ENCODE data around the gene TYRP1. TPM values are rescaled to one million over a fixed set of nuclear protein-coding genes. Genes with fewer than 3 reads are reported as not detected.

TYRP1 gene
- total RNA-seq, 2 experiments from 2014 or later: not detected

DNA sequence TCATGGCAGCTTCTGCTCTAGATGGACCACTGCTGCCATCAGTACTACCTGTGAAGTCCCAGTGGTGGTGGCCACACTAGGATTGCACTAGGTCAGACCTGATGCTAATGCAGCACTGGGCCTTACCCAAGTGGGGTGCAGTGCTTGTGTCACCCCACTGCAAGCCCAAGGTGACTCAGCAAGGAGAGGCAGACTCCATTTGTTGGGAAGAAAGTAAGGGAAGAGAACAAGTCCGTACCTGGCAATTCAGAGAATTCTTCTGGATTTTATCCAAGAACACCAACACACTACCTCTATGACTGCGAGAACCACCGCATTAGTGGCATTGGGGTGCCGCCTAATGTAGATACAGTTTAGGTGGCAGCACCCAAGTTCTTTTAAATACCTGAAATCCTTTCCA is 34.0 kb upstream of the TYRP1 start:
- H3K79me2 ChIP-seq (ENCODE audit: insufficient read depth, low read depth, low read length): no peaks in the 10 kb centered on the region
- ChIA-PET POLR2A (interaction anchor here (0.6 kb wide), 1 partner anchor 229 kb away, joined by 3 read pairs; no protein-coding TSS in a partner anchor), CTCF (ENCODE audit: unreplicated experiment) (no interaction called here)
- no peaks in the 10 kb centered on the region for H3K36me3 ChIP-seq (ENCODE audit: insufficient read depth, low read length)
- H4K20me1 ChIP-seq (ENCODE audit: insufficient read depth, low read length): no peaks in the 10 kb centered on the region
- DNase-seq (ENCODE audit: low spot score): no peak
- intact Hi-C loops (cut with micrococcal nuclease; ENCODE audit: unreplicated experiment): no loop called here
- no peak overlapping the region for H3K27ac ChIP-seq (ENCODE audit: low read depth, low read length, poor library complexity, severe bottlenecking)
- TF ChIP-seq CTCF (conservative IDR thresholded peaks at IDR 0.05; ENCODE audit: low read length): no peak
- TF ChIP-seq EZH2phosphoT487 (IDR thresholded peaks at IDR 0.05; ENCODE audit: borderline replicate concordance, low read depth, low read length): no peak
- no TSS peak for BruUV-seq (replicated peaks)
- no peak overlapping the region for H3K4me3 ChIP-seq (ENCODE audit: low read depth, low read length, poor library complexity, severe bottlenecking)
- H3K9me2 ChIP-seq (ENCODE audit: insufficient read depth, low read length): no peaks in the 10 kb centered on the region
- no peaks in the 10 kb centered on the region for H3K9me3 ChIP-seq (ENCODE audit: low read length)
- no peak overlapping the region for H2AFZ ChIP-seq (ENCODE audit: low read length)
- no peaks in the 10 kb centered on the region for H3K4me1 ChIP-seq (ENCODE audit: insufficient read depth, low read length, poor library complexity, severe bottlenecking)
- H3K4me2 ChIP-seq (ENCODE audit: low read length): no peak overlapping the region

- BruUV-seq (replicated peaks): no TSS peak
- CTCF ChIA-PET (ENCODE audit: unreplicated experiment): no interaction called here
- H3K9me3 ChIP-seq (ENCODE audit: low read length): no peaks in the 10 kb centered on the region
Measured at GRCh38 chr9:12666813-12667212, 26.4 kb upstream of the TYRP1 start.

More at GRCh38 chr9:12666813-12667212, 26.4 kb upstream of the TYRP1 start:
- Histone ChIP-seq H4K20me1 (ENCODE audit: insufficient read depth, low read length) (no peaks in the 10 kb centered on the region), H3K36me3 (ENCODE audit: insufficient read depth, low read length) (no peaks in the 10 kb centered on the region), H3K9me2 (ENCODE audit: insufficient read depth, low read length) (no peaks in the 10 kb centered on the region), H3K4me3 (ENCODE audit: low read depth, low read length, poor library complexity, severe bottlenecking) (no peak overlapping the region), H3K4me2 (ENCODE audit: low read length) (no peak overlapping the region), H3K79me2 (ENCODE audit: insufficient read depth, low read depth, low read length) (no peaks in the 10 kb centered on the region), H2AFZ (ENCODE audit: low read length) (no peak overlapping the region), H3K27ac (ENCODE audit: low read depth, low read length, poor library complexity, severe bottlenecking) (no peak overlapping the region), H3K4me1 (ENCODE audit: insufficient read depth, low read length, poor library complexity, severe bottlenecking) (no peaks in the 10 kb centered on the region)
- POLR2A ChIA-PET: interaction anchor here (0.6 kb wide), 1 partner anchor 30 kb away, joined by 3 read pairs; no protein-coding TSS in a partner anchor
- TF ChIP-seq EZH2phosphoT487 (IDR thresholded peaks at IDR 0.05; ENCODE audit: borderline replicate concordance, low read depth, low read length) (no peak), CTCF (conservative IDR thresholded peaks at IDR 0.05; ENCODE audit: low read length) (peak; percentile 55)
- DNase-seq (ENCODE audit: low spot score): no peak
- intact Hi-C loops (cut with micrococcal nuclease; ENCODE audit: unreplicated experiment): no loop called here
